HG03432 (cell line): ENCODE measurements around the gene ASB7.
A peak's percentile ranks its signal among the peaks of the same experiment; 100 is the strongest.

Source experiments
- ATAC-seq: cut with Tn5 transposase; IDR thresholded peaks from one replicate; pipeline ENCODE4 v1.9.1; 2021; ENCODE audit warnings: mild to moderate bottlenecking, moderate library complexity; ENCODE audit not compliant: unreplicated experiment

Gene ASB7

DNA sequence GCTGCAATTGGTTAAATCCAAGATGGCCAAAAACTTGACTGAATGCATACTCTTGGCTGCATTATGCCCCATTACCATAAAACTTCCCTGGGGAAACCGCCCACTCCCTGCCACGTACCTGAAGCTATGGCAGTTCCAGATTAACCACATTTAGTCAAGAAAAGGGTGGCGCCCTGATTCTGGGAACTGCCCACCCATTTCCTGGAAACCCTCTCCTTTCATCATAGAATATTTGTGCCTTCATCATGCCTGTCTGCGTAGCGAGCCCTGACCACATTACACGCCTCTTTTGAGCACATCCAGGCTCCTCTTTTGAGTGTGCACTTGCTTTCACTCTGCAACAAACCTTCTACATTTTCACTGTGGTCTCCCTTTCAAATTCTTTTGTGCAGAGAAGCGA is 5.6 kb upstream of the ASB7 start:
- ATAC-seq = peak; percentile 84

DNA sequence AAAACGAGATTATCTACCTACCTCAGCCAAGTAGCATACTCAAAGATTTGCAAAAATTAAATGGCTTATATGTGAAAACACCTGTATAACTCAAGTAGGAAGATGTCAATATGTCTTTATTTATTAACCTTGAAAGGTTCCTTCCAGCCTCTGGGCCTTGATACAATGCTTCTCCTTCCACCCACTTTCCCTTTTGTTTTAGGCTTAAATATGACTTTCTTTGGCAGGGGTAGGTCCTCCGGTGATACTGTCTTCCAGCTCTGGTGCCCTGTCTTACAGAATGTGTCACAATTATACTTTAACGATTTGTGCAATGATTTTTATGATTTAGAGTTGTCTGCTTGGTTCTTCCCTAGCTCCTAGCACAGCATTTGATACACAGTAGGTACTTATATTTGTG is 4.5 kb upstream of the ASB7 start:
- ATAC-seq = no peak

DNA sequence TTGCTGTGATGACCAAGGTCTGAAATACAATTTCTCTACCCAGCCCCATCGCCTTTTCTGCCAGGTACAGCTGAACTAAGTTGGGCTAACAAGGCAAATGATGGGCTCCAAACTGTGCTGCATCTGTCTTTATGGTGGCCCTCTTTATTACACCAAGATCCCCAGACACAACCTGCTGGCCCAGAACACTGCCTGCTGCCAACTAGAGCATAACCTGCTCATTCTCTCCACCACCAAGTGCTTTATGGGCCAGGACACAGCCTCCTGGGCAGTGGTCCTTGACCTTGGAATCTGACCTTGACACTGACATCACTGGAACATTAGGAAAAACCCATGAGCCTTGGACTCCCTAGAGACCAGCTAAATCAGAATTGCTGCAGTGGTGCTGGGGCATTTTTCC is 3.7 kb upstream of the ASB7 start:
- no peak for ATAC-seq

DNA sequence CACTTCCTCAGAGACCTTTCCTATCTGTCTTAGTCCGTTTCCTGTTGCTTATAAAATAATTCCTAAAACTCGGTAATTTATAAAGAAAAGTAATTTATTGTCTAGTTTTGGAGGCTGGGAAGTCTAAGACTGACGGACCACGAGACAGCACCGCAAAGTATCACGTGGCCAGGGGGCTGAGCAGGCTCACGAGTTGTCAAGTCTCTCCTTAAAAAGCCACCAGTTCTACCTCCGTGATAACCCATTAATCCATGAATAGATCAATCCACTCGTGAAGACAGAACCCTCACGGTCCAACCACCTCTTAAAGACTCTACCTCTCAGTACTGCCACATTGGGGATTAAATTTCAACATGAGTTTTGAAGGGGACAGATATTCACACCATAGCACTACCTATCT is 1.2 kb upstream of the ASB7 start:
- ATAC-seq = no peak

DNA sequence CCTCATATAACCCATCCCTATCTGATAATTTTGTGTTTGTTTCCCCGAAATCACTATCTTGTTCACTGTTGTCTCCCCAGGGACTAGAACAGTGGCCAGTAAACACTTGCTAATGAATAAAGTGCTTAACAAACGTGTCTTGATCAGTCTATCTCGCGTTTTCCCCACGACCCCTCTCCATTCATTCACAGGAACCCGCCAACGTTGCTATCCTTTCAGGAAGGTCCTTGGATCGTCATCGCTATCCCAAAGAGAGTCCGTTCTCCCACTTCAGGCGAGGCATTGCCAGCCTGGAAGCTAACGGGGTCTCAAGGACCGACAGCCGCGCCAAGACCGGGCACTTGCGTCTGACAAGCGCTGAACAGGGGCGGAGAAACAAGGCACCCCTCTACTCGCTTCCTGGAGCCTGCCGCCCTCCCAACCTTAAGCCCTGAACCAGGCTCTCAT is 749 bp upstream of the ASB7 start:
- peak; percentile 13 for ATAC-seq

DNA sequence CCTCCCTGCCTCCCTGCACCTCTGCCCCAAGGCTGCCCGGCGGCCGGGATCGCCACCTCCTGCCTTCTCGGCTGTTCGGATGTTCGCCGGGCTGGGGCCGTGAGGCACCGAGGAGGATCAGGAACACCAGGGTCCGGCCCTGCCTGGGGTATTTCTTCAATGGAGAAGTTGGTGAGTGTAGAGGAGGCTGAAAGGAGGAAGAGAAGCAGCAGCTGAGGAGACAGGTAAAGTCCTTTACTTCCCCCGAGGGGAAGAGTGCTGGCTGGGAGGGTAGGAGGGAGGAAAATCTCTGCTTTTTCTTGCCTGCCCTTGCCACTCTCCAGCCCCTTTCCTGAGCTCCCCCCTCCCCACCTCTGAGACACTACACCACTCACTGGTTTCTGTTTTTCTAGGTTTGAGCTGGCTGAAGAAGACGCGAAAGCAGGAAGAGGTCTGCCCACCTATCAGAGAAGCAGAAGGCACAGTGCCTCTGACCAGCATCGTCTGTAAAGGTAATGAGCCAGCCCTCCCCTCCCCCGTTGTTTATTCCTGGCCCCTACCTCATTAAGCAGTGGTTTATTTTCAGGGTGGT is 519 bp downstream of the ASB7 start:
- ATAC-seq = peak; percentile 40

DNA sequence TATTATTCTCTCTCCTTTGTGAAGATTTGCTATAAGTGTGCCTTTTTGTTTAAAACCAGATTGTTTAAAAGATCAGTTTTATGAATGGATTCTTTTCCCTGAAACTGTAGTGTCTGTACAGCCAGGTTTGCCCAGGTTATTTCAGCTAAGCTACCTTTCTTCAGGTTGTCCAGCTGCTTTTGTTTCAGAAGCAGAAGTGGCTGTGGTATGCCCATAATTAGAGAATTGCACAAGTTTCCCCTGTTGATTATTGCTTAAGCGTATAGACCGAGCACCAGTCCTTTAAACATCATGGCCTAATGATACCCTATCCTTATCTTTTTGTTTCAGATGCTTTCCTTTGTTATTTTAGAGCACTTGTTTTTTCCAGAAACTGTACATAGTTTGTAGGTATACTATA is 10.2 kb downstream of the ASB7 start:
- no peak for ATAC-seq

DNA sequence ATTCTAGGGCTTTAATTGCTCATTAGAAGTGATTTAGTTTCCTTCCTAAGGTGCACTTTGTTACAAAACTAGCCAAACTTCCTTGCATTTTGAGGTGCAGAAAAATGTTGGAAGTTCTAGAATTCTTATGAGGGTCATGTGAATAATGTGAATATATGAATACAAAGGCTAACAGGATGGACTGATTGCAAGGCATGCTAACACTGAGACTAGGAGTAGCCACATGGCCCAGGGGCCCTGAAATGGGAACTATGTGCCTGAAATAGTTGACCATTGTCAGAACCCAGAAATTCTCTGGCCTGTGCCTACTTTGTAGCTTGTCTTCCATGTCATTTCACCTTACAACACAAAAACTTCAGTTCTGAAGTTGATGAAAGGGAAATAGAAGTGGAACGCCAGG is 10.8 kb downstream of the ASB7 start:
- ATAC-seq = no peak

DNA sequence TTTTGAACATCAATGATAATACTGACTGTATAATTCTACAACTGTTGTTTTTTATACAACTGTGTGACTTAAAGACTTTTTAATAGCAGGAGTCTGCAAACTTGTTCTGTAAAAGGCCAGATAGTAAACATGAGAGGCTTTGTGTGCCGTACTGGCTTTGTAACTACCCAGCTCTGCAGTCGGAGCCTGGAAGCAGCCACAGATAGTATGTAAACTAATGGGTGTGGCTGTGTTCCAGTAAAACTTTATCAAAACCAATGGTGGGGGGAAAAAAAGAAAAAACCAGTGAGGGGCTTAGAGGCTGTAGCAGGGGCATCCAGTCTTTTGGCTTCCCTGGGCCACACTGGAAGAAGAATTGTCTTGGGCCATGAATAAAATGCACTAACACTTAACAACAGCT is 11.9 kb downstream of the ASB7 start:
- no peak for ATAC-seq

DNA sequence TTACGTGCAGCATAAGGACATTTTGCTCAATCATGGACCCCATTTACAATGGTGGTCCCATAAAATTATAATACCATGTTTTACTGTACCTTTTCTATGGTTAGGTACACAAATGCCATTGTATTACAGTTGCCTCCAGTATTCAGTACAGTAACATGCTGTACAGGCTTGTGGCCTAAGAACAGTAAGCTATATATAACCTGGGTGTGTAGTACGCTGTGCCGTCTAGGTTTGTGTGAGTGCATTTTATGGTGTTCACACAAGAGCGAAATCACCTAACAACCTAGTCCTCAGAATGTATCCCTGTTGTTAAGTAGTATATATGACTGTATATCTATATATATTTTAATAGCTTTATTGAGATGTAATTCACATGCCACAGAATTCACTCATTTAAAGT is 12.5 kb downstream of the ASB7 start:
- ATAC-seq = no peak

DNA sequence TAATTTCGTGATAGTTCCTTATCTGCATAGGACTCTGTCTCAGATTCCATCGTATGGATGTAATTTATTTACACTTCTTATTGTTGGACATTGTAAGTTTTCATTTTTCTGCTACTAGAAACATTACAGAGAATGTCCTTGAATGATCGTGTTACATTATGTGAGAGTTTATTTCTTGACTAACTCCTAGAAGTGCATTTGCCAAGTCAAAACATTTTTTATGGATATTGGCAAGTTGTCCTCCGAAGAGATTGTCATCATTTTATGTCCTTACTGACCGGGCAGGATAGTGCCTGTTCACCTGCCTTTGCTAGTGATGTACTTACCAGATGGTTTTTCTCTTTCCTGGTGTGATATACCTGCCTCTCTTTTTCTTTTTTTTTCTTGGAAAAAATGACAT is 13.4 kb downstream of the ASB7 start:
- no peak for ATAC-seq

DNA sequence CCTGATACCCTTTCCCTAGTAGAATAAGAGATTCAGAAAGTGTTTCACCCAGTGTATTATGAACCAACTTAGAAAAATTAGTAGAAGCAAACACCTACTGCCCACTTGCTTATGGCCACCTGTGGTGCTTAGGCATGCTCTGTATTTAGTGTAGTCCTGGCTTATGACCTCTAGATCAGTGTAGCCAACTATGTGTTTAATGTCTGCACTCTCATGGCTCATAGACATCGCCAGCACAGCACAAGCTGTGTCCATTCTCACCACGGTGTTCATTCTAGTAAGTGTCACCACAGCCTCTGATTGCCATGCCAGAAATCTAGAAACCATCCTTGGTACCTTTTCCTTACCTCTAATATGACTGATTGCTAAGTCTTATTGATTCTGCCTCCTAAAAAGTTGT is 14.3 kb downstream of the ASB7 start:
- no peak for ATAC-seq

DNA sequence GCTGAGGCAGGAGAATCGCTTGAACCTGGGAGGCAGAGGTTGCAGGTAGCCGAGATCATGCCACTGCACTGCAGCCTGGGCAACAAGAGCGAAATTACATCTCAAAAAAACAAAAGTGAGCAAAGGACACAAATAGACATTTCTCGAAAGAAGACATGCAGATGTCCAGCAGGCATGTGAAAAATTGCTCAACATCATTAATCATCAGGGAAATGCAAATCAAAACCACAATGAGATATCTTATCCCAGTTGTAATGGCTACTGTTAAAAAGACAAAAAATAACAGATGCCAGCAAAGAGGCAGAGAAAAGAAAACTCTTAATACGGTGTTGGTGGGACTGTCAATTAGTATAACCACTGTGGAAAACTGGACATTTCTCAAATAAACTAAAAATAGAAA is 20.9 kb downstream of the ASB7 start:
- ATAC-seq = no peak

DNA sequence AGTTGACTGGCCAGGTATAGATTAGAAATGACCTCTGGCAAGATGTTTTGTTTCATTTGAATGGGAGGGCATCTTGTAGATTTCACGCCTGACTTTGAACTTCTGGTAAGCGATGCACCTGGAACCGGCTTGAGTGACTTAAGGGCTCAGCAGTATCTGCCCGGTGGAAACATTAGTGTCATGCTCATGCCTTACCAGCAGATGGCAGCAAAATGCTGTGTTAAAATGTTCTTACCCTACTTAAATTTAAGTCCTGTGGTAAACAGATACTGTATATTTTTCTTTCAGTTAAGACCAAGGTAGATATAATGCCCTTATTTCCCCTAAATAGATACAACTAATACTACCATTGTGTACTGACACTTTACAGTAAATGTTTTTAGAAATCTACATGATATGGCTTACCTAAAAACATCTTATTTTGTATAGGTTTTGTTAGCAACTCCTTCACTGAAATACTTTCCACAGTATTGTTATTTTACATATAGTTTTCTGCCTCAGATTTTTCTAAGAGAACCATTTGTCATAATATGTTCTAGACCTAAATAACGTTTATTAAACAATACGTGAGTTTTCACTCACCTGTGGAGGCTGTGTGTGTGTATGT is 25.5 kb downstream of the ASB7 start:
- ATAC-seq = peak; percentile 80

DNA sequence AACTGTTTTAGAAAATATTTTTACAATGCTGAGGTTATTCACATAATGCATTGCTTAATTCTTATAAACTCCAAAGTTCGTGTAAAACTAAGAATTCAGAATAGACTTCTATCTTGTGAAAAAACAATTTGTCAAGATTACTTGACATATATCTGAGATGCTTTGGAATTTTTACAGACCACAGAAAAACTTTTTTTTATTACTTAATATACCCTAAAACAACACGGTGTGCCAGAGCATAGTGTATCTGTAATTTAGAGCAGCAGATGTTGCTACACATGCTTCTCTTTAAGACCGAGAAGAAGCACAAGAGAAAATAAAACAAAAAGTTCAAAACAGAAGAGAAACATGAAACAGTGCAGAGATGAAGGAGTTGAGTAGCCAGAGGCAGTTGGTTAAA is 26.4 kb downstream of the ASB7 start:
- no peak for ATAC-seq

DNA sequence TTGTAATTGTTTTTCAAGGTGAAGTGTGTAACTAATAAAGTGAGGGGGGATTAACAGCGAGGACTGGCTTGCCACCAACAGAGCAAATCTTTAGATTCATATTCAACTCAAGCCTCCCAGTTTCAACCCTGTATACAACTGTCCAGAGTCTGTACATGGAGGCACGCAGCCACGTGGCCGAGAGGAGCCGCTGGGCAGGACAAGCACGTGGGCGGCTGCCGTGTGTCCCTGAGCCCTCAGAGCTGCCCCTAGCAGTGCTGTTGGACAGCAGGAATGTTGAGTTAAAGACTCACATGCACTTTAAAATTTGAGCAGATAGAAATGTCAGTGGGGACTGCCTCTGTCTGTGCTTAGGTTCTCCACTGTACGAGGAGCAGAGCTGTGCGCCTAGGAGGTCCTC is 29.4 kb downstream of the ASB7 start:
- no peak for ATAC-seq

DNA sequence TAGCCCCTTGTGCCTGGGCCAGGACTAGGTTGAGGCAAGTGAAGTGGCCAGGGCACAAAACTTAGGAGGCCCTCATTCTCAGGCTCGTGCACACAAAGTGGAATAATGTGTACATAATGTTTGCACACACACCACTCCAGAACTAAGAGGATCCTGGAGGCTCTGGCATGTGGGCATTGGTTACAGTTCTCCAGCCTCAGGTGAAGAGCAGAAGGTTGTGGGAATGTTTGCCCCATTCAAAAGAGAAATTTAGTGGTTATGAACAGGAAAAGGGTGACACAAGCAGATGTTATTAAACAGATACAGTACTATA is 31.3 kb downstream of the ASB7 start:
- no peak for ATAC-seq

DNA sequence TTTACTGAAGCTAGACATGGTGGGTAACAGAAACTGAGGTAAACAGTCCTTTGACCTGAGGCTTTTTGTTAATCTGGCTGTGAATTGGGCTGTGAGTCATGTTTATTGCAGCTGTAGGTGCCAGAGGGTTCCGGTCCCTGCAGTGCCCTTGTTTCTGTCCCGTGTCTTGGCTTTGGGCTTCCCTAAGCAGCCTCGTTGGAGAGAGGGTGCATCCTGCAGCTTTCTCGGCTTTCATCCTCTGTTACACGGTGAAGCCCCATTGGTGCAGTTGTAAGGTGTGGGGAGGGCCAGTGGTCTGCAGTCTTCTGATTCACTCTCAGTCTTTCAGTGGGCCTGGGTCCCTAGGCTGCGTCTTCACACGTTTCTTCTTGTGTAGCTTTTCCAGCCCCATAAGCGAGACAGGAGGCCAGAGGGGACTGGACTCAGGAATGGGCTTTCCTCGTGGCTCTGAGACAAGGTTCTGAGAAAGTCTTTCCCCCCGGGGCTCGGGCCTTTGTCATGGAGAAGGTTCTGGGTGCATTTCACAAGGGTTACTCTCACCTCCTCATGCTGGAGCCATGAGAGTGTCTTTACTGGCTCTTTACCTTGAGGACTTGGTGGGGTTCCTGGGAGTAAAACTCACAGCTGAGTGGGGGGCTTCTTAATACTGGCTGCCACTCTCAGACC is 33.1 kb downstream of the ASB7 start:
- ATAC-seq = no peak

DNA sequence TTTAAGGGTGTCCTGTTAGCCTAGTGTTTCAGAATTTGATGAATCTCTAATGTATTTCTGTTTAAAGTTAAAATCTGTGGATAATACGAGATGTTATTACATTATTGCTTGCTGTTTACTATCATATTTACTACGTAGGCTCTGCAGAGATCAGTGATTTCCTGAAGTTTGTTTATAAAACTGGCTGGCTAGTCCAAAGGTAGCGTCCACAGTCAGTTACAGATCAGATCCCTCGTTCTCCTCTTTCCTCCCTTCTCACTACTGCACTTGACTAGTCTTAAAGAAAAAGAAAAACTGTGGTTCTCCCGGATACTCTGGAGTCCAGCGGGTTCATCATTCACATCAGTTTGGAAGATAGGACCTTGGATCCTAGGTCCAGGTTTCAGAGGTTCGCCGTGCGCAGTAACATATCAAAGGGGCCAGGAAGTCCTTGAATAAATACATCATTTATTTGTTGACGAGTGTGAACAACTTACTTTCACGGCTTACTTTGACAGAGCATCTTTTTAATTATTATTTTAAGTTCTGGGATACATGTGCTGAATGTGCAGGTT is 35.9 kb downstream of the ASB7 start:
- ATAC-seq = no peak

DNA sequence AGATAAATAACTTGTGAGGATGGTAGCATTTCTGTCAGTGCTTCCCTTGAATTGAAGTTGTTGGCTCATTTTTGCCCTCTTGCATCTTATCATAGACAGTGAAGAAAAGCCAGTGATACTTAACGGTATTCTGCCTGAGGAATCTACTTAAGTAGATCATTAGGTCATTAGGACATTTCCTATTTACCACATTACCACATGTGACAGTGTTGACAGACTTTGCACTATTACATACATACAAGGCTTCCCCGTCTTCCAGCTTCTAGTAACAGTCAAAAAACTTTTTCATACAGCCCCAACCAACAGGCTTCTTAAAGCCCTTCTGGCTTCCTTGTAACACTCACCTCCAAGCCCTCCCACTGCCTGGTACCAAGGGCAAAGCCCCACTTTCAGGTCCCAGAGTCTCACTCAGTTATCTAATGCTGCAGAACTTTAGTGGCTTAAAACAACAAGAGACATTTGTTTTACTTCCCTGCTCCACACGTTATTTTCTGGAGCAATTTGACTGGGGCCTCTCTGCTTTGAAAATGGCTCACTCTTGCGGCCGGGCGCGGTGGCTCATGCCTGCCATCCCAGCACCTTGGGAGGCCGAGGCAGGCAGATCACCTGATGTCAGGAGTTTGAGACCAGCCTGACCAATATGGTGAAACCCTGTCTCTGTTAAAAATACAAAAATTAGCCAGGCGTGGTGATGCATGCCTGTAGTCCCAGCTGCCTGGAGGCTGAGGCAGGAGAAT is 40.0 kb downstream of the ASB7 start:
- no peak for ATAC-seq

DNA sequence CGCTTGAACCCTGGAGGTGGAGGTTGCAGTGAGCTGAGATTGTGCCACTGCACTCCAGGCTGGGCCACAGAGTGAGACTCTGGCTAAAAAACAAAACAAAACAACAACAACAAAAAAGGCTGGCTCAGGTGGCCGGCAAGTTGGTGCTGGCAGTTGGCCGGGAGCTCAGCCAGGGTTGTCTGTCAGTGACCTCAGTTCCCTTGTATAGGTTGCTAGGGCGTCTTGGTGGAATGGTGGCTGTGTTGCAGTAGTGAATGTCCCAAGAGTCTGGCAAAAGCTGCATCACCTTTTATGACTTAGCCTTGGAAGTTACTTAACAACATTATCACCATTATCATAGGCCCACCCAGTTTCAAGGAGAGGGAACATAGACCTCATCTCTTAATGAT is 40.6 kb downstream of the ASB7 start:
- no peak for ATAC-seq

DNA sequence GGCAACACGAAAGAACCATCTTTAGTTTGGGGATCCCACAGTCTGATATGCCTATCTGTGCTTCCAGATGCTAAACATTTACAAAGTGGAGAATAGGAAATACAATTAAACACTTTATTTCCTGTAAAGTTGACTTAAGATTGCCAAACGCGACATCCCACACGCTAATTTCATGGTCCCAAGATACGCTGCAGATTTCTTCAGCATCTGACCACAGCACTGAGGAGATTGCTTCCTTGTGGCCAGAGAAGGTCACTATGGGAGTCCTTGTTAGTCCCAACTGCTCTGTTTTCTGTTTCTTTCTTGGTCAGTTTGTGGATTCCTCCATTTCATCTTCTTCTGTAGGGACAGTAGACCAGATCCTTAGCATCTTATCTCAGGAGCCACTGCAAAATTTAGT is 43.3 kb downstream of the ASB7 start:
- ATAC-seq = no peak
